ENCODE measurements around the gene C5orf63.
"Not testable (repeated sequence)": the region's sequence is repeated elsewhere in the genome, so short reads cannot be mapped to it uniquely, and the experiment has no call there.

The C5orf63 gene

GRCh38 chr5:127008300-127008975 is 64.9 kb downstream of the C5orf63 start:
- no peak for DNase-seq (ENCODE audit: low read depth in 2 of 2)

DNA sequence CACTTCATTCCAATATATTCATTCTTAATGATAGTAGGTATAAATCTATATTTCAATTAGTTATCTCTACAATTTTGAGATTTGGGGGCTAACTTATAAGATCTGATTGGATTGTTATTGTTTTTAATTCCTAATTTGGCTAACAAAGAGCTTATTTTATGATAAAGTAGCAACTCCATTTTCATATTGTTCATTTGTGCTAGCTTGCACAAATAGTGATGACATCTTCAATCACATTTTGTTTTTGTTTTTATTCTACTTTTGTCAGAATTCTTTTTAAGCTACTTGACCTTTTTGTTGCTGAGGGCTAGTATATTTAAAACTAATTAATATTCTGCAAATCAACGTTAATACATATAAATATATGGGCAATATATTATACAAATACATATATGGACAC is 65.8 kb downstream of the C5orf63 start:
- no peak for DNase-seq (ENCODE audit: low read depth in 2 of 2)

DNA sequence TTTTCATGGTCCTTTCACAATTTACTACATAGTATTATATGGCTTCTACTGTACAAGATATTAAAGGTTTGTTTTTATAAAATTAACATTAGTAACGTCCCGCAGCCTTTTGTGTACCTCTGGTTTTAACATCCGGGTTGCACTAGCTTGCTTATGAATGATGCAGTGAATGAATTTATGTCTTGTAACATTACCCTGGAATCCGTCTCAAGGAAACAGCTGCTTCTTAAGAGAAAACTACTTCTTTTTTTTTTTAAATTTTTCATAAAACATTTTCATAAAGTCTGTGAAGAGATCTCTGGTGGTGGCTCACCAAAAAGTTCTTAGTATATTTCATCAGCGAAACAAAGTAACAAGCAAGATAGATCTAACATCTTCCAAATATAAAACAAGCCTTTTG is 66.6 kb downstream of the C5orf63 start:
- no peak for DNase-seq (ENCODE audit: low read depth in 2 of 2)

GRCh38 chr5:127005282-127005681 is 68.0 kb downstream of the C5orf63 start:
- DNase-seq (ENCODE audit: low read depth in 2 of 2) = not testable (repeated sequence)

- DNase-seq (ENCODE audit: low read depth in 2 of 2) = no peak
These were observed 68.6 kb downstream of the C5orf63 start for GRCh38 chr5:127004721-127005120.

GRCh38 chr5:127003798-127004495 is 69.4 kb downstream of the C5orf63 start:
- no peak for DNase-seq (ENCODE audit: low read depth in 2 of 2)

DNA sequence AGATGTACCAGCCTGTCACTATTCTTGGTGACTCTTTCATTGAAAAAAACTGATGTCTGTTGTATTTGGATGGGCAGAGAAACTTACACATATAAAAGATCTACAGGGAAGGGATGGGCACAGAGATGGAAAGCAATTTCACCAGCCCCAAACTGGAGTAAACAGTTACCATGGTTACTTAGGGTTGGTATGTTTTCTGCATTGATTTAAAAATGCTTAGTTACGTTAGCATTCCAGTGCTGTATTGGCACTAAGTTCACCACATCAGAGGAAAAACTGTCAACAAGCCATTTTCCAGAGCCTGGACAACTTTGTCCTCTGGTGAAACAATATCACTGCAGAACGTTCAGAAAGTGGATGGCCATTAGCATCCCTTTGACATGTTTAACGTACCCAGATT is 70.9 kb downstream of the C5orf63 start:
- no peak for DNase-seq (ENCODE audit: low read depth in 2 of 2)

- DNase-seq (ENCODE audit: low read depth in 2 of 2) = no peak
These were observed 71.5 kb downstream of the C5orf63 start for GRCh38 chr5:127001621-127002296.
